Mesendoderm (in vitro differentiated cells): Measurements from ENCODE around the gene RALGDS.

Experiments used
- DNase-seq: peaks from one replicate; pipeline ENCODE4 v3.0.0; 2013
- H2AK5ac ChIP-seq: 2 replicates; pipeline ENCODE4 v1.6.1; 2013; ENCODE audit warnings: low read length, inconsistent platforms
- H2BK120ac ChIP-seq: 2 replicates; pipeline ENCODE4 v1.6.1; 2013; ENCODE audit warnings: low read depth, mild to moderate bottlenecking, low read length, moderate library complexity, mixed read lengths
- H2BK15ac ChIP-seq: replicated peaks from 2 replicates; pipeline ENCODE4 v1.6.1; 2013; ENCODE audit warnings: low read depth, mild to moderate bottlenecking, moderate library complexity
- H2BK5ac ChIP-seq: 2 replicates; pipeline ENCODE4 v1.6.1; 2013; ENCODE audit warnings: low read length, inconsistent platforms
- H3K18ac ChIP-seq: 2 replicates; pipeline ENCODE4 v1.6.1; 2013; ENCODE audit warnings: mild to moderate bottlenecking, low read length, mixed read lengths
- H3K23ac ChIP-seq: one replicate; pipeline ENCODE4 v1.6.1; 2013; ENCODE audit warnings: low read length
- H3K27ac ChIP-seq: 2 replicates; pipeline ENCODE4 v1.5.1; 2013; ENCODE audit warnings: low read depth, mild to moderate bottlenecking, inconsistent platforms, low read length, moderate library complexity
- H3K27me3 ChIP-seq: 2 replicates; pipeline ENCODE4 v1.6.1; 2013; ENCODE audit warnings: low read length, control low read depth, mild to moderate bottlenecking, inconsistent platforms; ENCODE audit not compliant: insufficient read depth, poor library complexity
- H3K36me3 ChIP-seq: 2 replicates; pipeline ENCODE4 v1.6.1; 2013; ENCODE audit warnings: low read length, inconsistent platforms; ENCODE audit not compliant: control insufficient read depth, insufficient read depth
- H3K4ac ChIP-seq: one replicate; pipeline ENCODE4 v1.6.1; 2013; ENCODE audit warnings: low read depth, mild to moderate bottlenecking, low read length, moderate library complexity
- H3K4me1 ChIP-seq: 2 replicates; pipeline ENCODE4 v1.6.1; 2013; ENCODE audit warnings: low read depth, low read length, inconsistent platforms; ENCODE audit not compliant: control insufficient read depth
- H3K4me2 ChIP-seq: 2 replicates; pipeline ENCODE4 v1.6.1; 2013; ENCODE audit warnings: low read length
- H3K4me3 ChIP-seq: 2 replicates; pipeline ENCODE4 v1.5.1; 2013; ENCODE audit warnings: mild to moderate bottlenecking, low read length
- H3K56ac ChIP-seq: one replicate; pipeline ENCODE4 v1.6.1; 2013; ENCODE audit warnings: low read length
- H3K79me1 ChIP-seq: 2 replicates; pipeline ENCODE4 v1.6.1; 2013; ENCODE audit warnings: low read length, inconsistent platforms
- H3K79me2 ChIP-seq: 2 replicates; pipeline ENCODE4 v1.6.1; 2013; ENCODE audit warnings: mild to moderate bottlenecking, low read length; ENCODE audit not compliant: control insufficient read depth, insufficient read depth
- H3K9ac ChIP-seq: 2 replicates; pipeline ENCODE4 v1.6.1; 2013; ENCODE audit warnings: low read length, inconsistent platforms
- H4K5ac ChIP-seq: one replicate; pipeline ENCODE4 v1.6.1; 2013; ENCODE audit warnings: low read length
- H4K8ac ChIP-seq: one replicate; pipeline ENCODE4 v1.6.1; 2013; ENCODE audit warnings: low read depth, mild to moderate bottlenecking, control low read depth, low read length, moderate library complexity
- WGBS: extraction: QIAGEN DNeasy Blood & Tissue Kit; methylation state at CpG from one replicate; pipeline ENCODE4 v1.1.7; 2013; ENCODE audit warnings: low lambda C conversion rate, missing lambda C conversion rate; ENCODE audit not compliant: insufficient coverage; ENCODE audit errors: extremely low coverage; 5-methylcytosine and 5-hydroxymethylcytosine counted together

RALGDS gene

GRCh38 chr9:133162861-133163503, 41.9 kb upstream of the RALGDS start:
- no peaks in the 10 kb centered on the region for H3K79me2 ChIP-seq
- peak overlapping the region; percentile 25 for H3K18ac ChIP-seq
- H3K4me1 ChIP-seq: no peaks in the 10 kb centered on the region
- no CpG with 5 or more reads among the region's 54 CpGs for WGBS
- H3K4ac ChIP-seq: no peak overlapping the region
- peak overlapping the region; percentile 80 for H3K4me2 ChIP-seq
- no peaks in the 10 kb centered on the region for H3K79me1 ChIP-seq
- no peak overlapping the region for H2BK120ac ChIP-seq
- no peaks in the 10 kb centered on the region for H3K36me3 ChIP-seq
- H4K5ac ChIP-seq: no peak overlapping the region
- H3K23ac ChIP-seq: peak overlapping the region; percentile 3
- H2BK15ac ChIP-seq: no peak overlapping the region
- H2AK5ac ChIP-seq: no peak overlapping the region
- peak overlapping the region; percentile 85 for H3K56ac ChIP-seq
- peak overlapping the region; percentile 56 for H3K4me3 ChIP-seq
- H3K9ac ChIP-seq: peak overlapping the region; percentile 73
- H4K8ac ChIP-seq: no peak overlapping the region
- H3K27me3 ChIP-seq: peaks cover 3% of the 10 kb centered on the region
- no peak overlapping the region for H3K27ac ChIP-seq
- H2BK5ac ChIP-seq: no peak overlapping the region
- no peak for DNase-seq

DNA sequence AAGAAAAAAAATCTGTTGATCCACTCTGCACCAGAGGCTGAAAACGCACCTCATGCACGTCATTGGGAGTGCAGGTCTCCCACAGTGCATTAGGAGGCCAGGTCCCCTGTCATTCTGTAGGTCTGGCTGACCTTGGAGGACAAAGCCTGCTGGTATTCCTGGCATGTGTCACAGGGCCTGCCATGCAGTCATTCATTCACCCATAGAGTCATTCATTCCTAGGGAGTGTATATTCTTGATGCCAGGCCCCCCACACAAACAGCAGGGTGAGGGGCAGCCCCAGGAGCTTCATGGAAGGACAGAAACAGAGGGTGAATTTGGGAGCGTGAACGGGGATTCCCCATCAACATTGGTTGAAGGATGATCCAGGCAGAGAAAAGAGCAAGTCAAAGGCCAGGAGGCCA, 40.5 kb upstream of the RALGDS start:
- Histone ChIP-seq H4K5ac (no peak overlapping the region), H3K79me1 (no peaks in the 10 kb centered on the region), H3K4me1 (no peaks in the 10 kb centered on the region), H3K18ac (no peak overlapping the region), H2BK120ac (no peak overlapping the region), H3K4me3 (no peak overlapping the region), H2BK5ac (no peak overlapping the region), H2AK5ac (no peak overlapping the region), H3K4me2 (no peak overlapping the region), H3K27me3 (peaks cover 3% of the 10 kb centered on the region), H3K4ac (no peak overlapping the region), H3K36me3 (no peaks in the 10 kb centered on the region), H3K27ac (no peak overlapping the region), H3K23ac (no peak overlapping the region), H3K9ac (no peak overlapping the region), H2BK15ac (no peak overlapping the region), H3K56ac (no peak overlapping the region), H4K8ac (no peak overlapping the region), H3K79me2 (no peaks in the 10 kb centered on the region)
- no peak for DNase-seq
- WGBS: no CpG with 5 or more reads among the region's 4 CpGs

- WGBS: no CpG with 5 or more reads among the region's 9 CpGs
- no peak overlapping the region for H3K23ac ChIP-seq
- no peak overlapping the region for H3K4ac ChIP-seq
- no peak overlapping the region for H4K5ac ChIP-seq
- peaks cover 3% of the 10 kb centered on the region for H3K27me3 ChIP-seq
- H3K4me2 ChIP-seq: no peak overlapping the region
- no peak overlapping the region for H4K8ac ChIP-seq
- H2BK120ac ChIP-seq: no peak overlapping the region
- peak; percentile 70 for DNase-seq
- H3K9ac ChIP-seq: no peak overlapping the region
- no peaks in the 10 kb centered on the region for H3K36me3 ChIP-seq
- H2AK5ac ChIP-seq: no peak overlapping the region
- H3K4me1 ChIP-seq: no peaks in the 10 kb centered on the region
- no peaks in the 10 kb centered on the region for H3K79me1 ChIP-seq
- no peak overlapping the region for H2BK15ac ChIP-seq
- H3K18ac ChIP-seq: no peak overlapping the region
- no peak overlapping the region for H2BK5ac ChIP-seq
- H3K79me2 ChIP-seq: no peaks in the 10 kb centered on the region
- H3K4me3 ChIP-seq: no peak overlapping the region
- no peak overlapping the region for H3K27ac ChIP-seq
- no peak overlapping the region for H3K56ac ChIP-seq
Observed at GRCh38 chr9:133160742-133161546, 39.9 kb upstream of the RALGDS start.

DNA sequence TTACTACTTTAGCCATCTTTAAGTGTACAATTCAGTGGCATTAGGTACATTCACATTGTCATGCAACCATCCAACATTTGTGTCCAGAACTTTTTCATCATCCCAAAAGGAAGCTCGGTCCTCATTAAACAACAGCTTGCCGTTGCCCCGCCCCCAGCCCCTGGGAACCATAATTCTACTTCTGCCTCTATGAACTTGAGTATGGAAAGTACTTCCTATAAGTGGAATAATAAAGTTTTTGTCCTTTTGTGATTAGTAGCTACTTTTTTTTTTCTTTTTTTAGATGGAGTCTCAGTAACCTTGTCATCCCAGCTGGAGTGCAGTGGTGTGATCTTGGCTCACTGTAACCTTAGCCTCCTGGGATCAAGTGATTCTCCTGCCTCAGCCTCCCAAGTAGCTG, 37.7 kb upstream of the RALGDS start:
- no CpG with 5 or more reads among the region's 3 CpGs for WGBS
- Histone ChIP-seq H2BK15ac (no peak overlapping the region), H3K18ac (no peak overlapping the region), H3K9ac (no peak overlapping the region), H3K79me2 (no peaks in the 10 kb centered on the region), H3K4me2 (no peak overlapping the region), H2AK5ac (no peak overlapping the region), H3K4me1 (no peaks in the 10 kb centered on the region), H4K5ac (no peak overlapping the region), H2BK5ac (no peak overlapping the region), H2BK120ac (no peak overlapping the region), H3K27ac (no peak overlapping the region), H3K56ac (no peak overlapping the region), H3K36me3 (no peaks in the 10 kb centered on the region), H3K4me3 (no peak overlapping the region), H3K79me1 (no peaks in the 10 kb centered on the region), H3K4ac (no peak overlapping the region), H3K23ac (no peak overlapping the region), H3K27me3 (peaks cover 3% of the 10 kb centered on the region), H4K8ac (no peak overlapping the region)
- DNase-seq: no peak

DNA sequence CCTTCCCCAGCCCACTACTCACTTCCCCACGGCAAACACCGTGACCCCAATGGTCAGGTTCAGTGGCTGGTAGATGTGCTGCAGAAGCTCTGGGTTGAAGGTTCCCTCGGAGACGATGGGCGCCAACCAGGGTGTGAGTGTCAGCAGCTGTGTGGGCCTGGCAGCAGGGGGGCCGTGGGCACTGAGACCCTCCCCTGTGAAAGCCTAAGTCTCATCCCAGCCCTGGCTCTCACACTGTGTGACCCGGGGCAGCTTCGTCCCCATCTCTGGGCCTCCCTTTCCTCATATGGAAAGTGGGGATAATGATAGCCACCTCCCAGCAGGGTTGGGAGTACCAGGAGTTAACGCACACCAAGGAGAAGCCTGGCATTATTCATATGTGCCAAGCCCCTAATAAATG, 34.1 kb upstream of the RALGDS start:
- DNase-seq: no peak
- Histone ChIP-seq H3K36me3 (no peaks in the 10 kb centered on the region), H3K4me3 (no peak overlapping the region), H4K8ac (no peak overlapping the region), H3K23ac (no peak overlapping the region), H3K4ac (no peak overlapping the region), H2AK5ac (no peak overlapping the region), H3K79me1 (no peaks in the 10 kb centered on the region), H3K27ac (no peak overlapping the region), H2BK120ac (no peak overlapping the region), H3K79me2 (no peaks in the 10 kb centered on the region), H4K5ac (no peak overlapping the region), H3K56ac (no peak overlapping the region), H3K27me3 (no peaks in the 10 kb centered on the region), H2BK15ac (no peak overlapping the region), H2BK5ac (no peak overlapping the region), H3K4me2 (no peak overlapping the region), H3K4me1 (no peaks in the 10 kb centered on the region), H3K9ac (no peak overlapping the region), H3K18ac (no peak overlapping the region)
- WGBS: no CpG with 5 or more reads among the region's 9 CpGs
